ENCODE results near the gene HOXC12.

The HOXC12 gene

DNA sequence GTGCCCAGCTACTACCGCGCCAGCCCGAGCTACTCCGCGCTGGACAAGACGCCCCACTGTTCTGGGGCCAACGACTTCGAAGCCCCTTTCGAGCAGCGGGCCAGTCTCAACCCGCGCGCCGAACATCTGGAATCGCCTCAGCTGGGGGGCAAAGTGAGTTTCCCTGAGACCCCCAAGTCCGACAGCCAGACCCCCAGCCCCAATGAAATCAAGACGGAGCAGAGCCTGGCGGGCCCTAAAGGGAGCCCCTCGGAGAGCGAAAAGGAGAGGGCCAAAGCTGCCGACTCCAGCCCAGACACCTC lies 30.9 kb downstream of the HOXC12 start:
- no peak for DNase-seq

DNA sequence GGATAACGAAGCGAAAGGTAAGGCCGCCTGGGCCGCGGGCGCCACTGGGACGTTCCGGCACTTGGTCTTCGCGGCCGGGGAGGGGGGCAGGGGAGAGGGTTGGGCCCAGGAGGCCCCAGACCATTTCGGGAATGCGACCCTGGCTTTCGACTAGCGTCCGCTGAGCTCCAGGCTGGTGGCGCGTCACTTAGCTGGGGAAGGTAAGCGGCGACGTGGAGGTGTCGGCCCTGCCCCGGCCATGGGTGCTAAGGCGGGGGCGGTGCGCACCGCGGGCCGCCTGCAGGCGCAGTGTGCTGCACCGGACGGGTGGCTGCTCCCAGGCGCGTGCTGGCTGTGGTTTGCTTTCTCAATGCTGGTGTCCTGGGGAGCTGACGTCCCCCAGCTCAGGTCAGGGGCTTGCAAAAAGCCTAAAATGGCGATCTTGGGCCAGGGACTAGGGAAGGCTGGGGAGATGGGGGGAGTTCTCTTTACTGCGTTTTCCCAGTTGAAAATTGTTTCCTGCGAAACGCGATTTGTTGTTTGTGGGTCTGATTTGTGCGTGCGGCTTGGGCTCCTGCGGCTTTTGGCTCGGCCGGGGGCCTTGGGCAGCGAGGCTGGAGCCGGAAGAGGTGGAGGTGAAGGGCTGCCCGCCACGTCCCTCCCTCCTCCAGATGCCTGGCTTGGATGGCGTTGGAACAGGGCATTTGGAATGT lies 31.4 kb downstream of the HOXC12 start:
- DNase-seq: no peak

DNA sequence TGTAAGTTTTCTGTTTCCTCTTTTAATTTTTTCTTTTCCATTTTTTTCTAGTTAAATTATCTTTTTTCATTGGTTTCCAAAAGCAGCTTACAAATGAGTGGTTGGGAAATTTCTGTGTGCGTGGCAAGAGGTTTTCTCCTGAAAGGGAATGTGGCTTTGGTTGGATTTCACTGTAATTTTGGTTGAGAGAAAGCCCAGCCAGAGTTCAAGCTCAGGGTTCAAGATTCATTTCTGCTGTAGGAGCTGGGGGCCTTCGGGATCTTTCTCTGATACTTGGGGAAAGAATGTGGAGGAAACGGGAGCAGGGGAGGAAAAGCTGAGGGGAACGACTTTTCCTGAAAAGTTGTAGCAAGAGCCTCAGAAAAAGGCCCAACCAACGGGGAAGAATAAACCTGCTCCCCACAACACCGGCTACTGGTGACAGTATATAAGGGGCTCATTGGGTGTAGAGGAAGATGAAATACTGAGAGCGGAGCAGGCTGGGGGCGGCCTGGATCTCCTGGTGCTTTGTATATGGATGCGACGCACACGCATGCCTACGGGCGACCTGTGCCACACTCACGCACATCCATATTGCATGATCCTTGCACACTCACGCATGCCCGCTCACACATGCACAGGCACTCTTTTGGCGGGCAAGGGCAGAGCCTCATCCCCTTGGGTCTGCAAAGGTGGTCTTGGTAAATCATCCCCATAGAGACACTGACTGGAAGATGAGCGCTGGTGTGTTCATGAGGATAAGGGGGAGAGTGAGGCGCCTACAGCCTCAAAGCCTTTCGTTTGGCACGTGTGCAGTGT lies 32.2 kb downstream of the HOXC12 start:
- DNase-seq: no peak

DNA sequence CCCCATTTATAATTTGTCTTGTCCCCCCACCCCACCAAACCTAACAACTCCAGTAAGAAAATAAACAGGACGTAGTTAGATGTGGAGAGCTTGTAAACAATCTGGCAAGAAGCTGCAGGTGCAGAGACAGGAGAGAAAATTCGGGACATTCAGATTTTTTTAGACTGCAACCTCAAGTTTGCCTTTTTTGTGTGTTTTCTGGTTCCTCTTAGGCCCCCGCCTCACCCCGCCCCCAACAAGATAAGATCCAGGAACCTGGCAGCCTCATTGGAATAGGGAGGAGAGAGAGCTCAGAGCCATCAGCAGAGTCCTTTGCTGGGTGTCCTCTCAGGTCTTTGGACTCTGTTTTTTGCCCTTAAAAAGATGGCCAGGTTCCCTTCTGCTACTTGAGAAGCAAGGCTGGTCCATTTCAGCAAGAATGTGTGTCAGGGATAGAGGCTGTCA lies 33.1 kb downstream of the HOXC12 start:
- DNase-seq: no peak

DNA sequence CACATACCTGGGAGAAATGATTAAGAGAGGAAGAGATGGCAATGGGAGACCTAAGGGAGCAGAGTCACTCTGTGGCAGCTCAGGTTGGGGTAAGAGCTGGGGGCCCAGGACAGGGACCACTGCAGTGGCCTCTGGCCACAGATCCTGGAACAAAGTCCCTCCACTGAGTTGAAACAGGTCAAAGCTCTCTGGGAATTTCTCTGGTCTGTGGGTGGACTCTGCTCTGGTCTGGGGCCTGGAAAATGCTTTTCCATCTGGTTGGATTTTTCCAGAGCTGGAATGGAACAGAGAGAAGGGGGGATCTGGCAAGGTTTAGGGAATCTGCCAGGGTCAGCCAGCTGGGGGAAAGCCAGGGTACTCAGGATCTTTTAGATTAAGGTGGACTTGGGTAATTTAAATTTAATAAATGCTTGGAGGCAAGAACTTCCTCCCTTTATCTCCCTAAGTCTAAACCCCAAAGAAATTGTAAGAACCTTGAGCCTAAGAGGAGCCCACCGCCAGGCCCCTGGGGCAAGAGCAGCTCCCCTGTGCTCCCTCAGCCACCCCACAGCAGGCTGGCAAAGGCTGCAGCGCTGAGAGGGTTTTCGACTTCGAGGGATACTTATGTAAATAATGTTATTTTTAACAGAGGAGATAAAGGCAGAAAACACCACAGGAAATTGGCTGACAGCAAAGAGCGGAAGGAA lies 34.0 kb downstream of the HOXC12 start:
- no peak for DNase-seq

DNA sequence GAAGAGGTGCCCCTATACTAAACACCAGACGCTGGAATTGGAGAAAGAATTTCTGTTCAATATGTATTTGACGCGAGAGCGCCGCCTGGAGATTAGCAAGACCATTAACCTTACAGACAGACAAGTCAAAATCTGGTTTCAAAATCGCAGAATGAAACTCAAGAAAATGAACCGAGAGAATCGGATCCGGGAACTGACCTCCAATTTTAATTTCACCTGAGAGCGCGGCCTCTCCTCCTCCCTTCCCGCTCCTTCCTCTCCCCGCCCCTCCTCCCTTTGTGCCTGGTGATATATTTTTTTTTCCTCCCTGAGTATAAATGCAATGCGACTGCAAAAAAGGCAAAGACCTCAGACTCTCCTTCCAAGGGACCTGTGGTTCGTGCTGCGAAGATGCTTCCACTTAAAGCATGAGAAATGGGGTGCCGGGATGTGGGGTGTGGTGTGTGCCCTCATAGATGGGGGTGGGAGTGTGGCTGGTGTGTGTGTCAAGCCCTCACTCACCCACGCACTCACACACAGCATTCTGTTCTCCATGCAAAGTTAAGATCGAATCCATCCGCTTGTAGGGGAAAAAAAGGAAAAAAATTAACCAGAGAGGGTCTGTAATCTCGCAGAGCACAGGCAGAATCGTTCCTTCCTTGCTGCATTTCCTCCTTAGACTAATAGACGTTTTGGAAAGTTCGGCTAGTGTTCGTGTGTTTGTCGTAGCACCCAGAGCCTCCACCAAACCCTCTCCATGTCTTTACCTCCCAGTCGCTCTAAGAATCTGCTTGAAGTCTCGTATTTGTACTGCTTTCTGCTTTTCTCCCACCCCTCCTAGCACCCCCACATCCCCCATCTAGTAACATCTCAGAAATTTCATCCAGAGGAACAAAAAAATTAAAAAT lies 34.8 kb downstream of the HOXC12 start:
- no peak for DNase-seq

DNA sequence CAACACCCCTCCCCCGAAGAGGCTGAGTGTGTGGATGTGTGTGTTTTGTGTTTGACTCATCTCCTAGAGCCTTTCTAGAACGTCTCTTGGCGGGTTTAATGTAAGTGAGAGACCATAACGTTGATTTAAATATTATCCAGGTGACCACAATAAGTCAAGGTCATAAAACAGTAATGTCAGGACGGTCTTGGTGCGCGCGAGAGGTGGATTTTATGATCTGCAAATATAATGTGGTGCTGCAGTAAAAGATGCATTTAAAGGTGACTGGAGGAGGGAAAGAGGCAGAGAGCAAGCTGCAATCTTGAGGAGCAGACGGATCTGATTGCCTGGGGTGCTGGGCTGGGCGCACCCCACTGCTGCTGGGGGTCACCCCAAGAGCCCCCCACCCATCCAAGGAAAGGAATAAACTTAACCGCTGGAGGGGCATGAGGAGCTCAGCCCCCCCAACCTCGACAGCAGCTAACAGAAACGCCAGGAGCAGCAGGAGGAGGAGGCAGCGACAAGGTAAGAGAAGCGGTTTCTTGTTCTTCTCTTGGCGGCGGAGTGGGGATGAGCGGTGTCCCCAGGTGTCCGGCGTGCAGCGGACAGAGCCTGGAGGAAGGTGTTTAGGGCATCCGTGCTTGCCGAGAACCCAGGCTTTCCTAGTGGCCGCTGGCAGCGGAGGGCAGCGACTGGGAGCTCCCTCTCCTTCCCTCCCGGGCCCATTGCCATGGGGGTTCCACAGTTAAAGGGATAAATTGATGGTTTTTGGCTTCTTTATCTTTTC lies 35.8 kb downstream of the HOXC12 start:
- DNase-seq: no peak

DNA sequence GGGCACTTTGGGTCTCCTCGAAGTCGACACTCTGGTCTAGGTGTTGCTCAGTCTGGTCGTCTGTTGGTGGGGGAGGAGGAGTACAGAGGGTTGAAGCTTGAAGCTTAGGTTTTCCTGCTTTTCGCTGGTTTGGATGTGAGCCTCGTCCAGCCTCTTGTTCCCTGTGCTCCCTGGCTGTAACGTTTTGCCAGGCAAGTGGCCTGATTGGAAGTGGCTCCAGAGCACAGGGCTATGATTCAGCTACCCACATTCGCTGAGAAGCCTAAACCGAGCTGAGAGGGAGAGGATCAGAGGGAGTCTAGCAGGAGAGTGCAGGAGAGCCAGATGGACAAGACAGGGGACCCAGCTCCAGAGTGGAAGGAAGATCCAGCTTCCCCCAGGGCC lies 36.4 kb downstream of the HOXC12 start:
- DNase-seq: no peak

DNA sequence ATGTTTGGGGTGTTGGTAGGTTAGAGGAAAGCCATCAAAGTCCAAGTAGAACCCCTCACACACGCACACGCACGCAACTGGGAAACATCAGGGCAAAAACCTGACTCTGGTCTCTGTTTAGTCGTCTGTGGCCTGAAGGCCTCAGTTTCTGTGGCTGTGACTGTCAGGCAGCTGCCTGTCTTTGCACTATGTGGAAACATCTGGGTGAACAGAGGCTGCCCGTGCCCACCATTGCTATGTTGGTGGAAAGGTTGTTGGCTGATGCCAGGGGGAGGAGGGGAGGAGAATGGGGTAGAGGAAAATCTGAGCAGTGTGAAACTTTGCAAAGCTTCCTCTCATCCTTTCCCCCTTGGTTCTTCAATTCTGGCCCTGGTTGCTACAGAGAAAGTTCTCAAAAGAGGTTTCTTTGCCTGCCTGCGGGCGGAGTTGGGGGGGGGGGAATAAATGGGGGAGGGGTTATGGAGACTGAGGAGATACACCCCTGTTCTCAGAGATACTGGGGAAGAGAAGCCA lies 37.7 kb downstream of the HOXC12 start:
- no peak for DNase-seq

DNA sequence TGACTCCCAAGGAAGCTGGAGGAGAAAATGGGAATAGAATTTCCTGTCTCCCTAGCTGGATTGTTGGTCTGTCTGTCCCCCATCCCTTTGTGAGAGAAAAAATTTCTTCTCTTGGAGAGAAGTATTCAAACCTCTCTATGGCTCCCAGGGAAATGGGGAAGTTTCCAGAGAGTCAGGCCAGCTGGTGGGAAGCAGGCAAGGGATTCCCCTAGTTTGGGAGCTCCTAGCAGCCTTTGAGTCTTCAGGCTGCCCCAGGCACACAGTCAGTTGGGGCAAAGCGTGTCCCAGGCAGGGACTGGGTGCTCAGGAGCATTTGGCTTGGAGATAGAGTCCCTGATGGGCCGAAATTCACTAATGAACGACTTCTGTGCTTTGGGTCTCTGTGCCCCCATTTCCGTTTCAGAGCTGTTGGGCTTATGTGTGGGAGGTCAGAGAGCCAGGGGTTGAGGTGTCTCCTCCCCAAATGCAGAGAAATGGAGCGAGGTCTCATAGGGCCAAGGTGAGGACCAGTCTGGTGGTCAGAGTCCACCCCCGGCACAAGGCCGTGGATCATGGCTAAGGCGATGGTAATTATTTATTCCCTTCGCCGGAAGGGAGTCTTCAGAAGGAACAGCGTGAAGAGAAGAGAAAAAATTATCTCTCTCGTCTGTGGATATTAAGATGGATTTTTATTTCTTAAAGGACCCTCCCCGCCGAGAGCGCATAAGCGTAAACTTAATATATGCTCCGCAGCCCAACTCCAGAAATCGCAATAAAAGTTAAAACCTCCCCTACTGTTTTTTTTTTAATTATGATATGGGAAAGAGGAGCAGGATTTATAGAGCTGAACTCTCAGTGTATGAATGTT lies 38.7 kb downstream of the HOXC12 start:
- no peak for DNase-seq

DNA sequence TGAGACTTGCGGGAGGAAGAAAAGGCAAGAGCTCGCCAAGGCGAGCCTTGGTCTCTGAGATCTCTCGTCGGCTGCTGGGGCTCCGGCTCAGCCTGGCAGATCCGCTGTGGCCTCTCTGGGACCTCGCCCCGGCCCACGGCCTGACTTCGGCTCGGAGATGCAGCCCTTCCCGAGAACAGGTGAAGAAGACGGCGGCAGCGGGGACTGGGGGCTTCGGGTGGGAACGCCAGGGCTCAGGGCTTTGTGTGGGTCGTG lies 39.2 kb downstream of the HOXC12 start:
- no peak for DNase-seq

DNA sequence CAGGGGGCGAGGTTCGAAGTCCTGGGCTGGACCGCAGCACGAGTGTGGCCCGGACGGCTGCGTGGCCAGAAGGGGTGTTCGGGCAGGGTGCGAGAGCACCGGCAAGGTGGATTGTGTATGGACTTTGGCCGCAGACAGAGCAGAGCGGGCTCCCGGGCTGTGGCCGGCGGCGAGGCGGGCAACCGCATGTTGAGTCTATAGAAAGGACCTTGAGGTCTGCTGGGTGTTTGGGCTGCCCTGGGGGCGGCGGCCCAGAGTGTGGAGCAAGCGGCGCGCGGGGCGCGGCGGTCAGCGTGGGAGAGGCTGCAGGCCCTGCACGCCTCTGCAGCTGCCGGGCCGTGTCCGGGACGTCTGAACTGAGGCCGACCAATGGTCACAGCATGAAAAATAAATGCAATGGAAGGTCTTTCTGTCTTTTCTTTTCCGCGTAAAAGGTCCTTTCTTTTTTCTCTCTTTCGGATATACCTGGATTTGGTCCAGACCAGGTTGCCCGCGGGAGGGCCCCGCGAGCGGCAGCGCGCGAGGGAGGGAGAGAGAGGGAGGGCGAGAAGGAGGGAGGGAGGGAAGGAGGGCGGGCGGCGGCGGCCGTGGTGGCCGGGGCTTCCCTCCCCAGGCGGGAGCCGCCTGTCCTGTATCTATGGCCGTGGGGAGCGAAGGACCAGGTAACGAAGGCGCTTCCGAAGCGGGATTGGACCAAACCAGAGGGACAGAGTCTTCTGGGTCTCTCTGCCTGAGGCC lies 39.7 kb downstream of the HOXC12 start:
- no peak for DNase-seq

DNA sequence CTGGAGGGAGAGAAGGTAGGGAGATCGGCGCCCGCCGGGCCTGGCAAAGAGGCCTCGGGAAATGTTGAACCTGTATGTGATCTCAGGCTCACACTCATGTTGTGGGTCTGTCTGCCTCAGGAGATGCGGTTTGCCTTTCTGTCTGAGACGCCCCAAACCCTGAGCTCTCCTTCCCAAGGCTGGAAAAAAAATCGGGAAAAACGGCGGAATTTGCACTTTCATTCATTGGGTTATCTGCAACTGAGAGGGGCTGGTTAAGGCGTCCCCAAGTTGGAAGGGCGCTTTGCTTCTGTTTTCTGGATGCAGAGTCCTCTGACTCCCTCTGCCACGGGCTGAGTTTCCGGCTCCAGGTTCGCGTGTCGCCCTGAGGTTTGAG lies 40.3 kb downstream of the HOXC12 start:
- DNase-seq: no peak

DNA sequence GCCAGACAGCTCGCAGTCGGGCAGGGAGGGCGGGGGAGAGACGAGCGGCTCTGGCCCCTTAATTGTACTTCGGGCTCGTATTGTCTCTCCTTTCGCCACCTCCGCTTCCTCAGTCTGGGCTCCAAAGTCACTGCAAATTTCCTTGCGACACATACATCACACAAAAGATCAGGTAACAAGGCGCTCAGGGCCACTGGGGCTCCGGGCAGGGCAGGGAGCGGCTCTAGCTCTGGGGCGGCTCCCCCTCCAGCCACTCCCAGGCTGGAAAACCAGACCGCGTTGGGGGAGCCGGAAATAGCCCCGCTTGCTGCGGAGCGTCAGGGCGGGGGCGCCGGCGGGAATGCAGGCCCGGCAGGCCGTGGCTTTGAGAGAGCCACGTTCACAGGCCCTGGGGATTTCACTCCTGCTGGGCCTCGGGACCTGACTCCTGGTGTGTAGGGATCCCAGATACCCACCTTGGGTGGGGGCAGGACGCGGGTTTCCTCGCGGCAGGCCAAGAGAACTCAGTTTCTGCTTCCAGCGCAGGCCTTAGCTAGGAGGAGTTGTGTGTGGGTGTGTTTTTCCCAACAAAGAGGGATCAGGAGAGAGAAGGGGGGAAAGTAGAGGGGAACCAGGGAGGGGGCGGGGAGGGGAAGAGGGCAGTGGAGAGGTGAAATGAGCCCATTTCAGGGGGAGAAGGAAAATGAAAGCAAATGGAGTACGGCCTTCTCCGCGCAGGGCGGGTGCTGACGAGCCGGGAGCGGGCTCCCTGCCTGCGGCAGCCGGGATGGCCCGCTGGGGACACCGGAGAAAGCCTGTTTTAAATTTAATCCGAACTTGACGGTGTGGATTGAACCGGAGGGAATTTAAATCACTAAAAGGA lies 40.9 kb downstream of the HOXC12 start:
- no peak for DNase-seq

DNA sequence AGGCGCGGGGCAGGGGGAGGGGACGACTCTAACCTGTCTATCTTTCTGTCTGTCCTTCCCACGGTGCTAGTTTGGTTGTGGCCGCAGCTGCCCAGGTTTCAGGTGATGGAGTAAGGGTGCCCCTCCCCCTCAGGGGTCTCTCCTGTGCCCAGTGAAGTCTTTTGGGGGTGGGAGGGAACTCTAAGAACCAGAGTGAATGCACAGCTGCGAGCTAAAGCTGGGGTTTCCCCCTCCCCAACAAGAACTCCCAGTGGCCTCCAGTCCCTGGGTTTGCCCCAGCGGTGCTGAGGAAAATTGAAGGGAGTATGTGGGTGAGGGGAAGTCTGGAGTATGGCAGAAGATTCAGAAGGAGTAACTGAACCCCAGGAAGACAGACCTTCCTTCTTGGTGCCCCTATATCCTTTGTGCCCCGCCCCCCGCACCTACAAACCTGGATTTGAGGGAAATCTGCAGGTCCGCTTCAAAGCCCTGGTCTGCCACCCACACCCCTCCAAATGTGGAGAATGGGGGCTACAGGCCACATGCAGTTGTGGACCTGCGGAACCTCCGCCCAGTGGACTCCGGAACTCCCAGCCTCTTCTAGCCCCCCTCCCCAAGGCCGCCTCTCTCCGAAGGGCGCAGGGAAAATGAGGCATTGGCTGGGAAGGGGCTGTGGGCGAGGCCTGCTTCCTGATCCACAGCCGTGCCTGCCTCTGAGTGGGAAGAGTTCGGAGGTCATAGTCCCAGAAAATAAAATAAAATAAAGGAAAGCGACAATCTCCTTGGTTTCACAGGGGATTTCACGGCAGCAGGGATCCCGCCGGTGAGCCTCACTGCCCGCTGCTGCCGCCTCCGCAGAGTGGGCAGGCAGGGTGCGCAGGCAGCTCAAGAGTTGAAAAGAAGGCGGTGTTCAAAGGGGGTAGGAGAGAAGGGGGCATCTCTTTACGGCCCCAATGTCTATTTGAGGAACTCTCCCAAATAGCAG lies 41.8 kb downstream of the HOXC12 start:
- no peak for DNase-seq

DNA sequence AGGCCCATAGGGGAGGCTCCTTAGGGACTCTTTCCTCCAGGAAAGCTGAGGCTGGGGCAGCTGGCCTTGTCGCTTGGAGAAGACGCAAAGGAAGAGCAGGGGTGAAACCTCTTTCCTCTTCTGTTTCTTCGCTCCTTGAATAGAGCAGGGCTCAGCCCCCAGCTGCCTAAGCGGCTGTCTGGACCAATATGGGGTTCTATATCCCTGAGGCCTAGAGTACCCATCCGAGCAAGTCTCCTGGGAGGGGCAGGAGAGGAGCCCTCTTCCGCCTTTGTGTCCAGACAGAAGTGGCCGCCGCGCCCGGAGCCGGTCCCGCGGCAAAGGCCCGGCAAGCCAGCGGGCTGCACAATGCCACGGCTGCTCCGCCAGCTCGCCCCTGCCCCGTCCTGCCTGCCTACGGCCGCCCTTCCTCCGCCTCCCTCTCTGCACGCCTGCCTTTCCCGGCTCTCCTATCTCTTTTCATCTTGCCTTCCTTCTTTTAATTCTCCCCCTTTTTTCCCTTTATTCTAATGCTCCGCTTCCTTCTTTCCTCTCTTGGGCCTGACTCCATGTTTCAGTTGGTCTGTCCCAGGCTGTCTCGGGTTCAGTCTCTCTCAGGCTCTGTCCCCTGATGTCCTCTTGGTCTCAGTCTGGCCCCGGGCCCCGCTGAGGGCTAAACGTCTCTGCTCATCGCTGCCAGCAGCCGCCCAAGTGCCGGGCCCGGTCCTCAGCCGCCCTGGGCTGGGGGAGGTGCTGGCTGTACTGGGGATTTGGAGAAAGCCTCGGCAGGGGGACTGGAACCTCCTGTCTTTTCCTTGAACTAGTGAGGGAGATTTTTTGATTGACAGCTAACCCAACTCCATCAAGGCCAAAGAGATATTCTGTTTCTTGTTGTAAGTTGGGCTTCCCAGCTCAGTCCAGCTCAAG lies 42.8 kb downstream of the HOXC12 start:
- no peak for DNase-seq

DNA sequence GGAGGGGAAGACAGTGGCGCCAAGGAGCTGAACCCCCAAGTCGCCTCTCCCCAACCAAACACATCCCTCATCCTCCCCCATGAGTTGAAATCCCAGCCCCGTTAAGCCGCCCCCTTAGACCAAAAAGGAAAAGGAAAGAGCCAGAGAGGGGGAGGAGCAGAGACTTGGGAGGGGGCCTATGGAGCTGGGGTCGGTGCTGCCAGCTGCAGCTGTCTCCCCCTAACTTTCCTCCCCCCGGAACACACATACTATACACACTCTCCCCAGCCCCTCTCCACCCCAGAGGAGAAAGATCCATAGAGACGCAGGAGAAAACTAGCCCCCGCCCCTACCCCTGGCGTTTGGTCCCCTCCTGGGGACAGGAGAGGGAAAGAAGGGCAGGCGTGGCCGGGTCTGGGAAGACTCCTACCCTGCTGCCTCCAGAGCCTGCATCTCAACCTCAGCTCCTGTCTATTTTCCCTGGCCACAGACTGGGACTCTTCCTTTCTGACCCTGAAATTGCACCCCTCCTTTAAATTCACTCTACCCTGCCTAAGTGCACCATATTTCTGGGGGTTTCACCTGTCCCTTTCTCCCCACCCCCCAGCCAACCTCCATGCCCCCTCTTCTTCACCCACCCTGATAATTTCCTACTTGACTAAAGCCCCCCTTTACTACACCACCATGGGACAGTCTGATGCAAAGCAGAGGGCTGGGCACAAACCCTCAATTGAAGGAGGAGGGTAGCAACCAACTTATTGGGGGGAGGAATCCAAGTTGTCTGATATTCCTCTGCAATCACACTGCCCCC lies 43.6 kb downstream of the HOXC12 start:
- no peak for DNase-seq

All from activated gamma-delta T cell treated with Interleukin-2 at 50 U/mL for 16 hours (primary cell).